ENCODE data around the gene PNLIPRP3.

PNLIPRP3 gene

DNA sequence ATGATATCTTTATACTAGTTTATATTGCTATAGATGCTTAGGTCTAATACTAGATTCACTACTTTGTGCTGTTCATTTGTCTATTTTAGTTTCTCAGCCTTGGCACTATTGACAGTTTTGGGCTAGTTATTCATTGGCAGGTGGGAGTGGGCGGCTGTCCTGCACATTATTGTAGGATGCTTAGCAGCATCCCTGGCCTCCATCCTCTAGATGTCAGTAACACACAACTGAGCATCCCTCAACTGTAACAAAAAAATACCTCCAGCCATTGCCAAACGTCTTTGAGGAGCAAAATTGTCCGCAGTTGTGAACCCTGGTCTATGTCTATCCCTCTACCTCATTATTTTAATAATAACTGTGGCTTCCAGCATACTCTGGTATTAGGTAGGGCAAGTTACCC lies 83.7 kb downstream of the PNLIPRP3 start:
- no peak for DNase-seq (ENCODE audit: low read depth in 2 of 2)

DNA sequence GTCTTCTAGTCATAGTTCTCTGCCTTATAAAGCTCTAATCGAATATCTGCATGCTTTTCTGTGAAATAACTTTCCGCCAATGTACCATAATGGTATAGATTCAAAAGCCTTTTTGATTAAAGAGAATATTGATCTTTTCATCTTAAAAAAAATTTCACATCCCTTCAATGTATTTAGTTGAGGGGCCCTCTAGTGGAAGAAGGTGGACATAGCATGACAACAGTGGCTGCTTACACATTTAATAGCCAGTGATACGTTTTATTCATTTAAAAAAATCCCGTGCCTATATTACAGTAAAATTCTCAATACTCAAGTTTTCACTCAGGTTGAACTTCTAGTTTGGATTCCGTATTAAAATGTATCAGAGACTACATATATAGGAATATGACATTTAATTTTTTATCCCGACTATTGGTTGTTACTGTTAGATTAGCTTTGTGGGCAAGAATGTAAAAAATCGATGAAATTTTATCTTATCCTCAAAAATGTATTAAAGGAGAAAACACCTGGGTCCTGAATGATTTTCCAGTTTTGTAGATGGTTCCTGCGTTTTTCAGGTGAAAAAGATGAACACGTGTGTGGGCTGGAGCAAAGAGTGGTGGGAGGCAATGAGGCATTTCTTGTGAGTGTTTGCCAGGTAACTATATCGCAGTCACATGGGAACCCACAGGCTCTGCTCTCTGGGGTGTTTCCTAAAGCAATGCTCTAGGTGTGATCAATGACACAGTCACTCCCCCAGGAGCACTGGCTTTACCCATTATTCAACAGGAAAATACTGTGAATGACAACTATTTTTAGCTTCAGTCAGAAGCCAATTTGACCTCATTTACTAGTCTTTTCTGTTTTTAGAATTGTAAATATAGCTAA lies 94.0 kb downstream of the PNLIPRP3 start:
- no peak for DNase-seq (ENCODE audit: low read depth in 2 of 2)

DNA sequence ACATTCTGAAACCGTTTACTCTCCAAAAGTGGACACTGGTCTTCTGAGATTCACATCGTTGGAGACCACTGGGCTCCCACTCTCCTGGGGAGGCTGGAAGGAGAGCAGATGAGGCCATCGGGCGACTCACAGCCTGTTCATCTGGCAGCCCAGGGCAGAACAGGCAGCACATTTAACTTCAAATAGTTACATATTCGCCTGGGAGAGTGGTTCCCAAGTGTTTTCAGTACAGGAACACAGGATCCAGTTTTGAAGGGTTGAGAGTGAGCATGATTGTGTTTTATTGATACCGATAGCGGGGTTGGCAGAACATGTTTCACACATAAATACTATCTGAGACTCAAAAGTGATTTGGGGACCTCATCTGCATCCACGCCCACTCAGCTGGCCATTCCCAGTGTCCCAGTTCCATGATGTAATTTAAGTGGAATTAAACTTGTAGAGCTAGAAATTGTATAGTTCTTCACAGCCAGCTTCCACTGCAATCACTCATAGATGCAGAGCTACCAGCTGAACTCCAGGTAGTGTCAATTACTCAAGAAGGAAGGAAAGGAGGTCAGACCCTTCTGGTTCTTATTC lies 95.2 kb downstream of the PNLIPRP3 start:
- DNase-seq (ENCODE audit: low read depth in 2 of 2) = no peak

DNA sequence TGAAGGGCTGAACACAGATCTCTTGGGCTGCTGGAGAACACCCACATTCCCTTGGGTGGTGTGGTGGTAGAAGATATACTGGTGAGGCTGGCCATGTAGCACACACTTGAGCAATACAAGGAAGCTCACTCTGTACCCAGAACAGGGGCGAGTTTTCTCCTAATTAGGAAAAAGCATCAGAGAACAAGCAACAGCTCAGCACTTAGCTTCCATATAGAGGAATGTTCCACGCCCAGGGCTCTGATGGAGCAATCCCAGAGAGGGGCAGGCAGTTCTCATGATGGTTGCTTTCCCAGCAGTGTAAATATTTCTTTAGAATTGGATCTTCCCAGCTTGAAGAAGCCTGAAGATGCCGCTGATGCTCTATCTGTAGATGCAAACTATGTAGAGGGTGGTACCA lies 97.1 kb downstream of the PNLIPRP3 start:
- no peak for DNase-seq (ENCODE audit: low read depth in 2 of 2)

DNA sequence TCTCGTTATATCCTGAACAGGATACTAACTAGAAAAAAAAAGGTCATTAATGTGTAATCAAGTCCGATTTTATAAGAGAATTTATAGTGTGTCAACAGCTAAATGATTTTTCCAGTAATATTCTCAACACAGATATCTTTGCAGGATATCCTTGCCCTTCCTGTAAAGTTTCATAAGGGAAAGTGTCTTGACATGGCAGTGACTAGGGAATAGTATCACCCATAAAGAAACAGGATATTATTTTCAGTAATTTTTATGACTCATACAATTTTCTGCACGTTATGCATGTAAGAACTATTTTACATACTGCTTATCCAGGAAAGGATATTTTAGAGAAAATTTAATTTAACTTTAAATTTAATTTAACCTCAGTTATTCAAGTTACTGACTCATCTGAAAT lies 98.6 kb downstream of the PNLIPRP3 start:
- DNase-seq (ENCODE audit: low read depth in 2 of 2) = no peak

All from stimulated activated CD8-positive, alpha-beta memory T cell treated with anti-CD3 and anti-CD28 coated beads, Interleukin-15, amount 100 ng/mL, for 4 hours (primary cell).